ENCODE measurements around the gene RBM39.

- no peak for TF ChIP-seq CTCF (IDR thresholded peaks at IDR 0.05; ENCODE audit: low read length)
- TF ChIP-seq EZH2 (optimal IDR thresholded peaks at IDR 0.05; ENCODE audit: low read depth, low read length), result no peak
Measured at GRCh38 chr20:35710039-35710438, 32.0 kb downstream of the RBM39 start.
